ENCODE data around the gene H1-8.

Gene H1-8

GRCh38 chr3:129502641-129503408 lies 40.1 kb upstream of the H1-8 start:
- Histone ChIP-seq H3K27me3 (ENCODE audit: insufficient read depth, low read length) (no peaks in the 10 kb centered on the region), H3K4me1 (ENCODE audit: control insufficient read depth, insufficient read depth, low read length, unreplicated experiment) (peaks cover 6% of the 10 kb centered on the region), H3K79me2 (ENCODE audit: control insufficient read depth, insufficient read depth, low read length, unreplicated experiment) (no peaks in the 10 kb centered on the region), H3K36me3 (ENCODE audit: insufficient read depth, low read length) (0 out of 2 replicates have a peak, but pooled peaks cover 6% of the 10 kb centered on the region), H3K4me3 (ENCODE audit: low read depth, low read length) (no peak overlapping the region), H2AFZ (ENCODE audit: low read length, unreplicated experiment) (no peak overlapping the region), H3K27ac (ENCODE audit: low read depth, low read length) (no peak overlapping the region)

- Histone ChIP-seq H3K27me3 (ENCODE audit: insufficient read depth, low read length) (no peaks in the 10 kb centered on the region), H3K79me2 (ENCODE audit: control insufficient read depth, insufficient read depth, low read length, unreplicated experiment) (no peaks in the 10 kb centered on the region), H3K36me3 (ENCODE audit: insufficient read depth, low read length) (0 out of 2 replicates have a peak, but pooled peaks cover 6% of the 10 kb centered on the region), H3K4me1 (ENCODE audit: control insufficient read depth, insufficient read depth, low read length, unreplicated experiment) (peaks cover 4% of the 10 kb centered on the region), H3K4me3 (ENCODE audit: low read depth, low read length) (no peak overlapping the region), H2AFZ (ENCODE audit: low read length, unreplicated experiment) (no peak overlapping the region), H3K27ac (ENCODE audit: low read depth, low read length) (no peak overlapping the region)
These were observed 39.3 kb upstream of the H1-8 start for GRCh38 chr3:129503471-129504291.

GRCh38 chr3:129504471-129505100 lies 38.4 kb upstream of the H1-8 start:
- no peaks in the 10 kb centered on the region for H3K79me2 ChIP-seq (ENCODE audit: control insufficient read depth, insufficient read depth, low read length, unreplicated experiment)
- no peak overlapping the region for H3K4me3 ChIP-seq (ENCODE audit: low read depth, low read length)
- no peaks in the 10 kb centered on the region for H3K27me3 ChIP-seq (ENCODE audit: insufficient read depth, low read length)
- no peaks in the 10 kb centered on the region for H3K4me1 ChIP-seq (ENCODE audit: control insufficient read depth, insufficient read depth, low read length, unreplicated experiment)
- no peak overlapping the region for H2AFZ ChIP-seq (ENCODE audit: low read length, unreplicated experiment)
- 0 out of 2 replicates have a peak, but pooled peaks cover 6% of the 10 kb centered on the region for H3K36me3 ChIP-seq (ENCODE audit: insufficient read depth, low read length)
- no peak overlapping the region for H3K27ac ChIP-seq (ENCODE audit: low read depth, low read length)

GRCh38 chr3:129505341-129505740 lies 37.6 kb upstream of the H1-8 start:
- no peak overlapping the region for H2AFZ ChIP-seq (ENCODE audit: low read length, unreplicated experiment)
- 0 out of 2 replicates have a peak, but pooled peaks cover 6% of the 10 kb centered on the region for H3K36me3 ChIP-seq (ENCODE audit: insufficient read depth, low read length)
- H3K27ac ChIP-seq (ENCODE audit: low read depth, low read length) = no peak overlapping the region
- H3K4me3 ChIP-seq (ENCODE audit: low read depth, low read length) = no peak overlapping the region
- H3K4me1 ChIP-seq (ENCODE audit: control insufficient read depth, insufficient read depth, low read length, unreplicated experiment) = no peaks in the 10 kb centered on the region
- H3K79me2 ChIP-seq (ENCODE audit: control insufficient read depth, insufficient read depth, low read length, unreplicated experiment) = no peaks in the 10 kb centered on the region
- no peaks in the 10 kb centered on the region for H3K27me3 ChIP-seq (ENCODE audit: insufficient read depth, low read length)

GRCh38 chr3:129506231-129506742 lies 36.7 kb upstream of the H1-8 start:
- no peak overlapping the region for H2AFZ ChIP-seq (ENCODE audit: low read length, unreplicated experiment)
- H3K27ac ChIP-seq (ENCODE audit: low read depth, low read length) = no peak overlapping the region
- H3K36me3 ChIP-seq (ENCODE audit: insufficient read depth, low read length) = 0 out of 2 replicates have a peak, but pooled peaks cover 6% of the 10 kb centered on the region

GRCh38 chr3:129507181-129507831 lies 35.7 kb upstream of the H1-8 start:
- Histone ChIP-seq H3K27me3 (ENCODE audit: insufficient read depth, low read length) (no peaks in the 10 kb centered on the region), H3K27ac (ENCODE audit: low read depth, low read length) (no peak overlapping the region), H2AFZ (ENCODE audit: low read length, unreplicated experiment) (no peak overlapping the region), H3K4me1 (ENCODE audit: control insufficient read depth, insufficient read depth, low read length, unreplicated experiment) (no peaks in the 10 kb centered on the region), H3K36me3 (ENCODE audit: insufficient read depth, low read length) (0 out of 2 replicates have a peak, but pooled peaks cover 6% of the 10 kb centered on the region), H3K4me3 (ENCODE audit: low read depth, low read length) (no peak overlapping the region), H3K79me2 (ENCODE audit: control insufficient read depth, insufficient read depth, low read length, unreplicated experiment) (no peaks in the 10 kb centered on the region)

More at GRCh38 chr3:129506231-129506742, 36.7 kb upstream of the H1-8 start:
- Histone ChIP-seq H3K79me2 (ENCODE audit: control insufficient read depth, insufficient read depth, low read length, unreplicated experiment) (no peaks in the 10 kb centered on the region), H3K4me3 (ENCODE audit: low read depth, low read length) (no peak overlapping the region), H3K4me1 (ENCODE audit: control insufficient read depth, insufficient read depth, low read length, unreplicated experiment) (no peaks in the 10 kb centered on the region), H3K27me3 (ENCODE audit: insufficient read depth, low read length) (no peaks in the 10 kb centered on the region)

GRCh38 chr3:129512595-129512994 lies 30.4 kb upstream of the H1-8 start:
- Histone ChIP-seq H3K27ac (ENCODE audit: low read depth, low read length) (no peak overlapping the region), H3K79me2 (ENCODE audit: control insufficient read depth, insufficient read depth, low read length, unreplicated experiment) (no peaks in the 10 kb centered on the region), H3K36me3 (ENCODE audit: insufficient read depth, low read length) (no peaks in the 10 kb centered on the region), H2AFZ (ENCODE audit: low read length, unreplicated experiment) (no peak overlapping the region), H3K4me1 (ENCODE audit: control insufficient read depth, insufficient read depth, low read length, unreplicated experiment) (no peaks in the 10 kb centered on the region), H3K27me3 (ENCODE audit: insufficient read depth, low read length) (no peaks in the 10 kb centered on the region), H3K4me3 (ENCODE audit: low read depth, low read length) (no peak overlapping the region)

- Histone ChIP-seq H3K79me2 (ENCODE audit: control insufficient read depth, insufficient read depth, low read length, unreplicated experiment) (no peaks in the 10 kb centered on the region), H3K4me3 (ENCODE audit: low read depth, low read length) (no peak overlapping the region), H3K4me1 (ENCODE audit: control insufficient read depth, insufficient read depth, low read length, unreplicated experiment) (no peaks in the 10 kb centered on the region), H2AFZ (ENCODE audit: low read length, unreplicated experiment) (no peak overlapping the region), H3K27ac (ENCODE audit: low read depth, low read length) (no peak overlapping the region), H3K27me3 (ENCODE audit: insufficient read depth, low read length) (no peaks in the 10 kb centered on the region), H3K36me3 (ENCODE audit: insufficient read depth, low read length) (no peaks in the 10 kb centered on the region)
These were observed 29.3 kb upstream of the H1-8 start for GRCh38 chr3:129513705-129514104.

- H3K27ac ChIP-seq (ENCODE audit: low read depth, low read length) = no peak overlapping the region
- H3K79me2 ChIP-seq (ENCODE audit: control insufficient read depth, insufficient read depth, low read length, unreplicated experiment) = no peaks in the 10 kb centered on the region
- no peaks in the 10 kb centered on the region for H3K4me1 ChIP-seq (ENCODE audit: control insufficient read depth, insufficient read depth, low read length, unreplicated experiment)
- no peak overlapping the region for H3K4me3 ChIP-seq (ENCODE audit: low read depth, low read length)
- no peak overlapping the region for H2AFZ ChIP-seq (ENCODE audit: low read length, unreplicated experiment)
- no peaks in the 10 kb centered on the region for H3K36me3 ChIP-seq (ENCODE audit: insufficient read depth, low read length)
- H3K27me3 ChIP-seq (ENCODE audit: insufficient read depth, low read length) = no peaks in the 10 kb centered on the region
These were observed 28.9 kb upstream of the H1-8 start for GRCh38 chr3:129514110-129514509.

GRCh38 chr3:129514563-129514962 lies 28.4 kb upstream of the H1-8 start:
- H3K36me3 ChIP-seq (ENCODE audit: insufficient read depth, low read length) = no peaks in the 10 kb centered on the region
- H3K27ac ChIP-seq (ENCODE audit: low read depth, low read length) = no peak overlapping the region
- no peaks in the 10 kb centered on the region for H3K4me1 ChIP-seq (ENCODE audit: control insufficient read depth, insufficient read depth, low read length, unreplicated experiment)
- H3K79me2 ChIP-seq (ENCODE audit: control insufficient read depth, insufficient read depth, low read length, unreplicated experiment) = no peaks in the 10 kb centered on the region
- no peaks in the 10 kb centered on the region for H3K27me3 ChIP-seq (ENCODE audit: insufficient read depth, low read length)
- no peak overlapping the region for H3K4me3 ChIP-seq (ENCODE audit: low read depth, low read length)
- H2AFZ ChIP-seq (ENCODE audit: low read length, unreplicated experiment) = no peak overlapping the region
